ENCODE results near the gene CCDC107. TPM values are rescaled to one million over a fixed set of nuclear protein-coding genes. Genes with fewer than 3 reads are reported as not detected.

Gene CCDC107
- total and polyA plus RNA-seq, 9 of the 15 experiments (the other 6 are each of a cell fraction or from before 2014, with no cell fraction given): 0.35 to 11.3 (median 6.9) TPM; not detected in 1

DNA sequence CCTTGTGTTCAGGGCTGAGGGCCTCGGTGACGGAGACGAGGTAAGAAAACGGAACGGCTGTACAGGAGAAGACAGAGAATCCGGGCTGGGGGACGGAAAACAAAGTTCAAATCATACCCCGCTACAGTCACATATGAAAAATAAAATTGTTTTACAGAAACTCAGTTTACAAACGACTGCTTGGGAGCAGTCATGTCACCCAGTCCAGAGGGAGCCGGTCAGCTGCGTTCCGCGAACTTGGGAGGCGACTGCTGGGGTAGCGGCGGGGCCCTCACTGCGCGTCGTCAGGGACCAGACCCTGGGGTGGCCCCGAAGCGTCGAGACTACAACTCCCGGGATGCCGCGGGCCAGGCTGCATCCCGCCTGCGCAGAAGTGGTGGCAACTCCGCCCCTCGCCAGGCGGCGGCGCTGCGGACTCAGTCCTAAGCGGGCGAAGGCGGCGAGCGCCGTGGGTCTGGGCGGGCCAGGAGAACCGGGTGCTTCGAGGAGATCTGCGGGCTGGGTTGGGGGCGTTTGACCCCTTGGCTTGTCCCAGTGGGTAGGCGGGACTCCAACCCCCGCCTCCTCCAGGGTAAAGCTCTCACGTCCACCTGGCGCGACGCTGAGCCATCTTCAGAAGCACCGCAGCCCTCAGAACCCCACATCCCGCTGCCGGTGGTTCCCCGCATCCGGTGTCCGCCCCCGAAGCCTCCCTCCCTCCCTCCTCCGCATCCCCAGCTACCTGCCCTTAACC, 11.4 kb upstream of the CCDC107 start (continued):
- TF ChIP-seq ZNF224 (CRISPR knock-in tag; IDR thresholded peaks at IDR 0.05): no peak
- TF ChIP-seq SMC3 (conservative IDR thresholded peaks at IDR 0.05; ENCODE audit: insufficient read depth, low read depth, low read length): peak; percentile 50
- TF ChIP-seq EZH2 (IDR thresholded peaks at IDR 0.05; ENCODE audit: borderline replicate concordance, low read depth, low read length): no peak
- peak; percentile 90 to 92 for TF ChIP-seq NRF1 (conservative IDR thresholded peaks at IDR 0.05 in 1 of 2, IDR thresholded peaks at IDR 0.05 in 1 of 2)
- TF ChIP-seq SRSF3 (IDR thresholded peaks at IDR 0.05; ENCODE audit: insufficient read depth, low read length): no peak
- no peak for TF ChIP-seq DPF2 (IDR thresholded peaks at IDR 0.05)
- no peak for TF ChIP-seq TRIM28 (IDR thresholded peaks at IDR 0.05)
- no peak for TF ChIP-seq PHF20 (IDR thresholded peaks at IDR 0.05; ENCODE audit: partially characterized antibody)
- TF ChIP-seq TCF7 (IDR thresholded peaks at IDR 0.05; ENCODE audit: borderline replicate concordance): no peak
- TF ChIP-seq, protein P1, sequence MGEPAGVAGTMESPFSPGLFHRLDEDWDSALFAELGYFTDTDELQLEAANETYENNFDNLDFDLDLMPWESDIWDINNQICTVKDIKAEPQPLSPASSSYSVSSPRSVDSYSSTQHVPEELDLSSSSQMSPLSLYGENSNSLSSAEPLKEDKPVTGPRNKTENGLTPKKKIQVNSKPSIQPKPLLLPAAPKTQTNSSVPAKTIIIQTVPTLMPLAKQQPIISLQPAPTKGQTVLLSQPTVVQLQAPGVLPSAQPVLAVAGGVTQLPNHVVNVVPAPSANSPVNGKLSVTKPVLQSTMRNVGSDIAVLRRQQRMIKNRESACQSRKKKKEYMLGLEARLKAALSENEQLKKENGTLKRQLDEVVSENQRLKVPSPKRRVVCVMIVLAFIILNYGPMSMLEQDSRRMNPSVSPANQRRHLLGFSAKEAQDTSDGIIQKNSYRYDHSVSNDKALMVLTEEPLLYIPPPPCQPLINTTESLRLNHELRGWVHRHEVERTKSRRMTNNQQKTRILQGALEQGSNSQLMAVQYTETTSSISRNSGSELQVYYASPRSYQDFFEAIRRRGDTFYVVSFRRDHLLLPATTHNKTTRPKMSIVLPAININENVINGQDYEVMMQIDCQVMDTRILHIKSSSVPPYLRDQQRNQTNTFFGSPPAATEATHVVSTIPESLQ (CRISPR knock-in tag; IDR thresholded peaks at IDR 0.05): no peak
- no peak for TF ChIP-seq ZNF764 (CRISPR knock-in tag; IDR thresholded peaks at IDR 0.05; ENCODE audit: low read depth)
- TF ChIP-seq HMGN3 (IDR thresholded peaks at IDR 0.05; ENCODE audit: borderline replicate concordance, extremely low read depth, insufficient read length, low read depth, low read length): peak; percentile 84
- TF ChIP-seq NR1H2 (CRISPR knock-in tag; IDR thresholded peaks at IDR 0.05): no peak
- no peak for TF ChIP-seq FOSL1 (tag; conservative IDR thresholded peaks at IDR 0.05)
- TF ChIP-seq MXI1 (IDR thresholded peaks at IDR 0.05; ENCODE audit: low read depth, low read length): no peak
- TF ChIP-seq, protein P2, sequence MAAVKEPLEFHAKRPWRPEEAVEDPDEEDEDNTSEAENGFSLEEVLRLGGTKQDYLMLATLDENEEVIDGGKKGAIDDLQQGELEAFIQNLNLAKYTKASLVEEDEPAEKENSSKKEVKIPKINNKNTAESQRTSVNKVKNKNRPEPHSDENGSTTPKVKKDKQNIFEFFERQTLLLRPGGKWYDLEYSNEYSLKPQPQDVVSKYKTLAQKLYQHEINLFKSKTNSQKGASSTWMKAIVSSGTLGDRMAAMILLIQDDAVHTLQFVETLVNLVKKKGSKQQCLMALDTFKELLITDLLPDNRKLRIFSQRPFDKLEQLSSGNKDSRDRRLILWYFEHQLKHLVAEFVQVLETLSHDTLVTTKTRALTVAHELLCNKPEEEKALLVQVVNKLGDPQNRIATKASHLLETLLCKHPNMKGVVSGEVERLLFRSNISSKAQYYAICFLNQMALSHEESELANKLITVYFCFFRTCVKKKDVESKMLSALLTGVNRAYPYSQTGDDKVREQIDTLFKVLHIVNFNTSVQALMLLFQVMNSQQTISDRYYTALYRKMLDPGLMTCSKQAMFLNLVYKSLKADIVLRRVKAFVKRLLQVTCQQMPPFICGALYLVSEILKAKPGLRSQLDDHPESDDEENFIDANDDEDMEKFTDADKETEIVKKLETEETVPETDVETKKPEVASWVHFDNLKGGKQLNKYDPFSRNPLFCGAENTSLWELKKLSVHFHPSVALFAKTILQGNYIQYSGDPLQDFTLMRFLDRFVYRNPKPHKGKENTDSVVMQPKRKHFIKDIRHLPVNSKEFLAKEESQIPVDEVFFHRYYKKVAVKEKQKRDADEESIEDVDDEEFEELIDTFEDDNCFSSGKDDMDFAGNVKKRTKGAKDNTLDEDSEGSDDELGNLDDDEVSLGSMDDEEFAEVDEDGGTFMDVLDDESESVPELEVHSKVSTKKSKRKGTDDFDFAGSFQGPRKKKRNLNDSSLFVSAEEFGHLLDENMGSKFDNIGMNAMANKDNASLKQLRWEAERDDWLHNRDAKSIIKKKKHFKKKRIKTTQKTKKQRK (IDR thresholded peaks at IDR 0.05; ENCODE audit: borderline replicate concordance, low read depth, low read length): no peak
- 0 out of 2 replicates have a peak, but pooled peaks have one; percentile 23 for TF ChIP-seq FOXJ2 (tag; IDR thresholded peaks at IDR 0.05)
- TF ChIP-seq ATF7 (IDR thresholded peaks at IDR 0.05): peak; percentile 37; the same call in 1 of the 2 replicates
- TF ChIP-seq ZMIZ1 (IDR thresholded peaks at IDR 0.05; ENCODE audit: low read depth in 2 of 2, low read length in 2 of 2): no peak
- TF ChIP-seq HNRNPLL (IDR thresholded peaks at IDR 0.05; ENCODE audit: low read depth, low read length, poor library complexity, severe bottlenecking): peak; percentile 37

Data from K562 (cell line).